Mucosa of descending colon (tissue), 3 donors: Measurements from ENCODE around the gene LRRC14B. TPM values are rescaled to one million over a fixed set of nuclear protein-coding genes. Genes with fewer than 3 reads are reported as not detected.
"Not testable (repeated sequence)": the region's sequence is repeated elsewhere in the genome, so short reads cannot be mapped to it uniquely, and the experiment has no call there.

Experiments used
- ATAC-seq: fragments of 200-7000 bp; cut with Tn5 transposase; one replicate; pipeline ENCODE4 v1.9.1; 2020; ENCODE audit warnings: mild to moderate bottlenecking, moderate library complexity
- DNase-seq, 3 donors: peaks; one replicate each; pipeline ENCODE4 v3.0.0-alpha.2; 2020
- H3K36me3 ChIP-seq: fragments of 200-600 bp; one replicate; pipeline ENCODE4 v1.8.0; 2021; ENCODE audit warnings: low read depth, mild to moderate bottlenecking
- H3K4me1 ChIP-seq: fragments of 200-600 bp; one replicate; pipeline ENCODE4 v1.8.0; 2021; ENCODE audit warnings: low read depth, mild to moderate bottlenecking
- H3K4me3 ChIP-seq: fragments of 200-600 bp; one replicate; pipeline ENCODE4 v1.8.0; 2021; ENCODE audit warnings: mild to moderate bottlenecking
- H3K9me3 ChIP-seq: fragments of 200-600 bp; one replicate; pipeline ENCODE4 v1.8.0; 2021; ENCODE audit warnings: mild to moderate bottlenecking
- CTCF ChIP-seq: fragments of 200-600 bp; IDR thresholded peaks from one replicate; pipeline ENCODE4 v1.8.0; 2022; ENCODE audit warnings: antibody characterized with exemption, mild to moderate bottlenecking
- intact Hi-C, 2 donors: fragments of 100-400 bp; cut with DNase I in 1 of 2; cut with micrococcal nuclease in 1 of 2; formaldehyde crosslinking; loops; one replicate each; pipeline versions ENCODE4 v1.11.0 to v1.11.1; 2022; cut with DNase I, micrococcal nuclease
- total RNA-seq, 3 donors: library from RNA; stranded (reverse); fragmentation: NEBNext Ultra II Directional in 2 of 3; extraction: Animal tissue kit (Norgen Biotek cat#: 25700) in 2 of 3; gene quantifications; one replicate each; pipeline versions ENCODE4 v1.2.1 to v1.2.4, GENCODE V29; 2021 to 2023
- donor health status: DM: no; HTN: no; CAD: no; lungs with moderate emphysema.
- donor health status: DM: no; HTN: no; CAD: no.
- donor health status: DM: no; HTN: yes; CAD: no.

LRRC14B gene
- total RNA-seq, 3 donors from 2014 or later, result not detected

GRCh38 chr5:230711-231110 lies 39.4 kb downstream of the LRRC14B start:
- intact Hi-C loops, result no loop called here
- peaks cover 8% of the 10 kb centered on the region for H3K36me3 ChIP-seq
- no peaks in the 10 kb centered on the region for H3K4me1 ChIP-seq
- DNase-seq (no peak), ATAC-seq (no peak)
- no peak overlapping the region for H3K4me3 ChIP-seq
- TF ChIP-seq CTCF, result no peak
- no peaks in the 10 kb centered on the region for H3K9me3 ChIP-seq

GRCh38 chr5:231661-232060 lies 40.4 kb downstream of the LRRC14B start:
- intact Hi-C loops, result no loop called here
- no peak for ATAC-seq
- Histone ChIP-seq H3K9me3 (no peaks in the 10 kb centered on the region), H3K4me3 (no peak overlapping the region), H3K36me3 (peaks cover 8% of the 10 kb centered on the region), H3K4me1 (no peaks in the 10 kb centered on the region)
- DNase-seq, result no peak
- TF ChIP-seq CTCF, result no peak

- ATAC-seq, H3K4me1 ChIP-seq, H3K9me3 ChIP-seq, intact Hi-C loops, H3K36me3 ChIP-seq, DNase-seq, H3K4me3 ChIP-seq: not testable (repeated sequence)
Observed at GRCh38 chr5:233426-233825, 42.1 kb downstream of the LRRC14B start.

GRCh38 chr5:234450-234849 lies 43.2 kb downstream of the LRRC14B start:
- Histone ChIP-seq H3K36me3 (peaks cover 8% of the 10 kb centered on the region), H3K9me3 (no peaks in the 10 kb centered on the region), H3K4me1 (no peaks in the 10 kb centered on the region), H3K4me3 (no peak overlapping the region)
- ATAC-seq (no peak), DNase-seq (no peak)
- no peak for TF ChIP-seq CTCF
- intact Hi-C loops, result no loop called here

GRCh38 chr5:235527-235926 lies 44.2 kb downstream of the LRRC14B start:
- H3K4me3 ChIP-seq, ATAC-seq, H3K36me3 ChIP-seq, H3K4me1 ChIP-seq, intact Hi-C loops, DNase-seq, H3K9me3 ChIP-seq: not testable (repeated sequence)

GRCh38 chr5:237931-238330 lies 46.6 kb downstream of the LRRC14B start:
- H3K9me3 ChIP-seq, H3K4me3 ChIP-seq, ATAC-seq, DNase-seq, intact Hi-C loops, H3K4me1 ChIP-seq: not testable (repeated sequence)
- H3K36me3 ChIP-seq, result peaks cover 10% of the 10 kb centered on the region

- H3K36me3 ChIP-seq, H3K9me3 ChIP-seq, H3K4me3 ChIP-seq, intact Hi-C loops, H3K4me1 ChIP-seq, DNase-seq, ATAC-seq: not testable (repeated sequence)
Observed at GRCh38 chr5:240550-240949, 49.3 kb downstream of the LRRC14B start.

- H3K4me1 ChIP-seq, intact Hi-C loops, H3K36me3 ChIP-seq, ATAC-seq, DNase-seq, H3K9me3 ChIP-seq, H3K4me3 ChIP-seq: not testable (repeated sequence)
Observed at GRCh38 chr5:241045-241669, 49.9 kb downstream of the LRRC14B start.

- intact Hi-C loops, H3K36me3 ChIP-seq, H3K4me1 ChIP-seq, ATAC-seq, H3K4me3 ChIP-seq, DNase-seq, H3K9me3 ChIP-seq: not testable (repeated sequence)
Observed at GRCh38 chr5:243683-244367, 52.5 kb downstream of the LRRC14B start.

GRCh38 chr5:245717-246116 lies 54.4 kb downstream of the LRRC14B start:
- intact Hi-C loops, ATAC-seq, DNase-seq, H3K4me1 ChIP-seq, H3K4me3 ChIP-seq, H3K9me3 ChIP-seq: not testable (repeated sequence)
- peaks cover 16% of the 10 kb centered on the region for H3K36me3 ChIP-seq
